HepG2 (cell line): ENCODE data around the gene FNDC8. TPM values are rescaled to one million over a fixed set of nuclear protein-coding genes. Genes with fewer than 3 reads are reported as not detected.

ENCODE experiments used
- ATAC-seq: fragments of 200-7000 bp; cut with Tn5 transposase; 3 replicates; pipeline ENCODE4 v1.9.1; 2020; ENCODE audit warnings: mild to moderate bottlenecking, moderate library complexity
- BruUV-seq: library from RNA; stranded (reverse); fragments of 400-500 nt; replicated peaks from 2 replicates; lab custom pipeline; 2021; lab: Mats Ljungman, UMichigan
- CTCF ChIA-PET: fragments of 300-600 bp; formaldehyde crosslinking; extraction: SDS; loops from one replicate; lab custom pipeline; 2021; ENCODE audit warnings: low total read pairs, inconsistent platforms, low intra/inter-chr PET ratio; lab: Yijun Ruan, JAX
- POLR2A ChIA-PET: fragments of 350-600 bp; sonication (Branson Sonifier 250); formaldehyde crosslinking; loops from one replicate; lab custom pipeline; 2020; ENCODE audit warnings: antibody characterized with exemption, inconsistent platforms; lab: Yijun Ruan, JAX
- DNase-seq: peaks from one replicate; pipeline ENCODE4 v3.0.0-alpha.2; 2015; ENCODE audit warnings: low spot score
- FAIRE-seq: peaks from 3 replicates; lab custom pipeline; 2011; peaks lifted over from hg19 to GRCh38; lab: Jason Lieb, UNC
- H2AFZ ChIP-seq: one replicate; pipeline ENCODE4 v1.6.1; 2011; ENCODE audit warnings: low read length, inconsistent platforms
- H3K27ac ChIP-seq: fragments of 300-600 bp; 3 replicates; pipeline ENCODE4 v1.8.0; 2011; ENCODE audit warnings: mixed run types, mild to moderate bottlenecking, mixed read lengths, low read length, inconsistent platforms; ENCODE audit not compliant: insufficient read depth; ENCODE audit errors: extremely low read length
- H3K27me3 ChIP-seq, 2 experiments: fragments of 200-600 bp in 1 of 2; 2 replicates in 1 of 2; 3 replicates in 1 of 2; pipeline versions ENCODE4 v1.6.0 to v1.8.0; 2011; ENCODE audit warnings: low read length in 2 of 2, mild to moderate bottlenecking in 2 of 2, moderate library complexity in 2 of 2, inconsistent platforms in 1 of 2; ENCODE audit not compliant: insufficient read depth in 2 of 2, control insufficient read depth in 1 of 2
- H3K36me3 ChIP-seq, 2 experiments: fragments of 200-600 bp in 1 of 2; replicated peaks in 1 of 2; 2 replicates in 1 of 2; 3 replicates in 1 of 2; pipeline versions ENCODE4 v1.5.1 to v1.8.0; 2011; ENCODE audit warnings: low read length in 2 of 2, inconsistent platforms in 1 of 2; ENCODE audit not compliant: insufficient read depth in 2 of 2, control insufficient read depth in 1 of 2
- H3K4me1 ChIP-seq: 2 replicates; pipeline ENCODE4 v1.5.1; 2012; ENCODE audit warnings: low read length, inconsistent platforms; ENCODE audit not compliant: insufficient read depth
- H3K4me2 ChIP-seq: 2 replicates; pipeline ENCODE4 v1.6.0; 2011; ENCODE audit warnings: low read depth, low read length, inconsistent platforms
- H3K4me3 ChIP-seq, 3 experiments: fragments of 200-600 bp in 1 of 3; sonication (generic), shearing (Covaris generic) in 1 of 3; replicated peaks in 1 of 3; 2 replicates each; pipeline ENCODE4 v1.5.1; 2011 to 2016; ENCODE audit warnings: low read length in 3 of 3, inconsistent platforms in 2 of 3, low read depth in 2 of 3, mild to moderate bottlenecking in 2 of 3, control low read depth in 1 of 3, mixed read lengths in 1 of 3; ENCODE audit not compliant: insufficient read depth in 1 of 3
- H3K79me2 ChIP-seq: one replicate; pipeline ENCODE4 v1.6.1; 2011; ENCODE audit warnings: low read length, inconsistent platforms; ENCODE audit not compliant: insufficient read depth
- H3K9ac ChIP-seq: 2 replicates; pipeline ENCODE4 v1.6.0; 2011; ENCODE audit warnings: mild to moderate bottlenecking, low read depth, low read length, inconsistent platforms; ENCODE audit not compliant: insufficient read depth
- H3K9me3 ChIP-seq: 2 replicates; pipeline ENCODE4 v1.5.1; 2012; ENCODE audit warnings: mild to moderate bottlenecking, low read length
- H4K20me1 ChIP-seq: 2 replicates; pipeline ENCODE4 v1.6.0; 2011; ENCODE audit warnings: inconsistent platforms, mild to moderate bottlenecking, low read length, moderate library complexity; ENCODE audit not compliant: insufficient read depth
- ETV6 ChIP-seq: sonication (generic); formaldehyde crosslinking; conservative IDR thresholded peaks from 2 replicates; pipeline ENCODE4 v1.4.0; 2020; ENCODE audit warnings: missing genetic modification reagents
- MAZ ChIP-seq, 2 experiments: sonication (generic) in 1 of 2; formaldehyde crosslinking in 1 of 2; IDR thresholded peaks; 2 replicates each; pipeline versions ENCODE4 v1.5.0 to v1.6.1; 2012 to 2020; ENCODE audit warnings: low read depth in 2 of 2, mild to moderate bottlenecking in 2 of 2, borderline replicate concordance in 1 of 2, improper control_type of control experiment in 1 of 2, low read length in 1 of 2, missing genetic modification reagents in 1 of 2, moderate library complexity in 1 of 2
- ONECUT2 ChIP-seq: sonication (generic); formaldehyde crosslinking; IDR thresholded peaks from 2 replicates; pipeline ENCODE4 v1.4.0; 2020; ENCODE audit warnings: missing genetic modification reagents
- SAP130 ChIP-seq: IDR thresholded peaks from 2 replicates; pipeline ENCODE4 v1.6.1; 2016; ENCODE audit warnings: low read depth
- ZKSCAN5 ChIP-seq: sonication (generic); formaldehyde crosslinking; IDR thresholded peaks from 2 replicates; pipeline ENCODE4 v1.5.1; 2020; ENCODE audit warnings: mild to moderate bottlenecking, missing genetic modification reagents
- ZNF503 ChIP-seq: sonication (generic); formaldehyde crosslinking; IDR thresholded peaks from 2 replicates; pipeline ENCODE4 v1.4.0; 2020; ENCODE audit warnings: missing genetic modification reagents
- WGBS: methylation state at CpG from one replicate; pipeline ENCODE4 v1.1.6; 2017; ENCODE audit warnings: low lambda C conversion rate; 5-methylcytosine and 5-hydroxymethylcytosine counted together
- in situ Hi-C: cut with HindIII; loops from 2 replicates; pipeline ENCODE4 v1.10.0; 2017; ENCODE audit warnings: low pct_unique_long_range_greater_than_20kb; ENCODE audit not compliant: extremely low pct_ligation_motif_present
- intact Hi-C: fragments of 100-400 bp; cut with micrococcal nuclease; formaldehyde crosslinking; loops from one replicate; pipeline ENCODE4 v1.10.0; 2022; ENCODE audit not compliant: unreplicated experiment
- polyA plus RNA-seq, 8 experiments: library from polyadenylated mRNA; depleted of rRNA in 3 of 8; stranded (reverse) in 7 of 8; unstranded in 1 of 8; fragments of >200 nt; fragmentation: Illumina TruSeq in 4 of 8; extraction: Trizol in 4 of 8; gene quantifications; 2 replicates each; pipeline versions ENCODE4 v1.2.1 to v1.2.3, GENCODE V29; 2011 to 2016; ENCODE audit warnings: low read depth in 4 of 8, missing spikeins in 1 of 8, mixed read lengths in 1 of 8; ENCODE audit not compliant: insufficient read depth in 1 of 8
- total RNA-seq, 5 experiments: library from RNA; depleted of rRNA; stranded (reverse); fragments of >200 nt; fragmentation: Illumina TruSeq; extraction: Trizol; gene quantifications; 2 replicates each; pipeline ENCODE4 v1.2.3, GENCODE V29; 2016; ENCODE audit warnings: low read depth in 1 of 5
- TF ChIP-seq, protein P1 (sequence below): sonication (generic); formaldehyde crosslinking; IDR thresholded peaks from 2 replicates; pipeline ENCODE4 v1.4.0; 2020; ENCODE audit warnings: mild to moderate bottlenecking, missing genetic modification reagents

Gene FNDC8
- total and polyA plus RNA-seq, 2 of the 13 experiments (the other 11 are each of a cell fraction or from before 2014, with no cell fraction given): not detected

DNA sequence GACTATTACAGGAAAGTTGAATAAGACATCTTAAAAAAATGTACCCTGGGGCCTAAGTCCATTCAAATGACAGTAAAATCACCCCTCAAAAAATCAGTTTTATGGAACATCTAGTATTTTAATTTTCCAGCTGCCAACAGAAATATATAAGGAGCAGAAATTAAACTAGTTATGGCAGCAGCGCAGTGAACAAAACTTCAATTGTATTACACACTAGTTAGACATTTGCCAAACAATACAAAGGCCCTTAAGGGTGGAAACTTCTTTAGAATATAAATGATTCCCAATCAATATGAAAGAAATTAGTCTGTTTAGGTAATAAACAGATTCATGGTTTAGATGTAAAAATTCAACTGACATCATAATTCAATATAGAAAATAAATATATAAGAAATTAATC, 39.8 kb upstream of the FNDC8 start (continued):
- no peak for TF ChIP-seq ETV6 (CRISPR knock-in tag)

DNA sequence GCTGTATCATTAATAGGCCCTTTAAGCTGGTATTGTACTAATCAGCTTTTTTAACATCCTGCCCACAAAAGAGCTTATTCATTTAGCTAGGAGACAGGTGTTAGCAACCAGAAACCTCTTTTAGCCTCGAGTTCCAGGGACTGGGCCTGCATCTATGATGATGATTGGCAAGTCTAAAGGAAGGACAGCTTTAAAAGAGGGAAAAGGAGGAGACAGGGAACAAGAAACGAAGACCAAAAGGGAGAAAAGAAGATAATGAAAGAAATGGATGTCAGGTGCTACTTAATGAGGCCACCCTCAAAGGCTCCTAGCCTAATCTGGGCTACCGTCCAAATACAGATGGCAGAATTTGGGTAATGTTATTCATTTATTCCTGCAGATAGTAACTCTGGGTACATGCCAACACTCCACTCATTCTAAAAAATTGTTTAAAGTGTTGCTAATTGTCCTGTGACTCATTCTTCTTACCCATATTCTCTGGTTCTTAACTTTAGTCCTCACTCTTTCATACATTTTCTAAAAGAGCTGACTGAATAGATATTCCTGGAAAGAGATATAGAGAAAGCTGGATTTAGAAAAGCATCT, 39.2 kb upstream of the FNDC8 start:
- intact Hi-C loops: no loop called here
- no peaks in the 10 kb centered on the region for H3K27me3 ChIP-seq
- H3K27ac ChIP-seq: no peak overlapping the region
- no peak overlapping the region for H2AFZ ChIP-seq
- POLR2A ChIA-PET: interaction anchor here (1.1 kb wide), 1 partner anchor 18 kb away, joined by 3 read pairs; the partner anchor contains the start of gene RFFL
- no peaks in the 10 kb centered on the region; a peak in 1 of 5 replicates for H3K36me3 ChIP-seq
- FAIRE-seq (no peak), DNase-seq (peak; percentile 9), ATAC-seq (no peak)
- 86% methylated on average over 3 of the region's 3 CpGs for WGBS
- H3K9ac ChIP-seq: no peak overlapping the region
- no peaks in the 10 kb centered on the region for H4K20me1 ChIP-seq
- TF ChIP-seq ZNF503 (CRISPR knock-in tag) (no peak), SAP130 (CRISPR knock-in tag) (0 out of 2 replicates have a peak, but pooled peaks have one; percentile 14), ONECUT2 (no peak), ZKSCAN5 (no peak), MAZ (IDR thresholded peaks at IDR 0.05; ENCODE audit: borderline replicate concordance, low read depth, low read length) (no peak), MAZ (CRISPR knock-in tag; IDR thresholded peaks at IDR 0.05; ENCODE audit: low read depth) (no peak)
- TF ChIP-seq, protein P1, sequence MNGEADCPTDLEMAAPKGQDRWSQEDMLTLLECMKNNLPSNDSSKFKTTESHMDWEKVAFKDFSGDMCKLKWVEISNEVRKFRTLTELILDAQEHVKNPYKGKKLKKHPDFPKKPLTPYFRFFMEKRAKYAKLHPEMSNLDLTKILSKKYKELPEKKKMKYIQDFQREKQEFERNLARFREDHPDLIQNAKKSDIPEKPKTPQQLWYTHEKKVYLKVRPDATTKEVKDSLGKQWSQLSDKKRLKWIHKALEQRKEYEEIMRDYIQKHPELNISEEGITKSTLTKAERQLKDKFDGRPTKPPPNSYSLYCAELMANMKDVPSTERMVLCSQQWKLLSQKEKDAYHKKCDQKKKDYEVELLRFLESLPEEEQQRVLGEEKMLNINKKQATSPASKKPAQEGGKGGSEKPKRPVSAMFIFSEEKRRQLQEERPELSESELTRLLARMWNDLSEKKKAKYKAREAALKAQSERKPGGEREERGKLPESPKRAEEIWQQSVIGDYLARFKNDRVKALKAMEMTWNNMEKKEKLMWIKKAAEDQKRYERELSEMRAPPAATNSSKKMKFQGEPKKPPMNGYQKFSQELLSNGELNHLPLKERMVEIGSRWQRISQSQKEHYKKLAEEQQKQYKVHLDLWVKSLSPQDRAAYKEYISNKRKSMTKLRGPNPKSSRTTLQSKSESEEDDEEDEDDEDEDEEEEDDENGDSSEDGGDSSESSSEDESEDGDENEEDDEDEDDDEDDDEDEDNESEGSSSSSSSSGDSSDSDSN (CRISPR knock-in tag): no peak
- H3K4me1 ChIP-seq: peaks cover 93% of the 10 kb centered on the region
- H3K79me2 ChIP-seq: peaks cover 95% of the 10 kb centered on the region
- in situ Hi-C loops: no loop called here
- no peak overlapping the region for H3K4me2 ChIP-seq
- no peak overlapping the region for H3K4me3 ChIP-seq
- no peaks in the 10 kb centered on the region for H3K9me3 ChIP-seq
- CTCF ChIA-PET: no interaction called here
- BruUV-seq: no TSS peak
